Smooth muscle cell (in vitro differentiated cells): ENCODE results near the gene SDF4. TPM values are rescaled to one million over a fixed set of nuclear protein-coding genes. Genes with fewer than 3 reads are reported as not detected.
A peak's percentile ranks its signal among the peaks of the same experiment; 100 is the strongest.

Experiments
- DNase-seq: peaks from one replicate; lab custom pipeline; 2025; ENCODE audit not compliant: unreplicated experiment; lab: John Stamatoyannopoulos, UW
- H2AFZ ChIP-seq: fragments of 200-600 bp; sonication (generic); 2 replicates; pipeline ENCODE4 v1.6.0; 2016; ENCODE audit warnings: antibody characterized with exemption, low read depth, mild to moderate bottlenecking
- H3F3A ChIP-seq: fragments of 200-600 bp; sonication (generic); 2 replicates; pipeline ENCODE4 v1.6.0; 2017; ENCODE audit warnings: antibody characterized with exemption, low read depth
- H3K27ac ChIP-seq: fragments of 200-600 bp; sonication (generic); 2 replicates; pipeline ENCODE4 v1.5.1; 2016; ENCODE audit warnings: low read depth, mild to moderate bottlenecking
- H3K27me3 ChIP-seq: fragments of 200-600 bp; sonication (generic); 2 replicates; pipeline ENCODE4 v1.6.1; 2016; ENCODE audit warnings: low read depth, mild to moderate bottlenecking
- H3K36me3 ChIP-seq: fragments of 200-600 bp; sonication (generic); 2 replicates; pipeline ENCODE4 v1.5.1; 2016; ENCODE audit warnings: low read depth
- H3K4me1 ChIP-seq: fragments of 200-600 bp; sonication (generic); 2 replicates; pipeline ENCODE4 v1.5.1; 2016; ENCODE audit warnings: low read depth
- H3K4me2 ChIP-seq: fragments of 200-600 bp; sonication (generic); 2 replicates; pipeline ENCODE4 v1.6.0; 2016; ENCODE audit warnings: mild to moderate bottlenecking
- H3K4me3 ChIP-seq: fragments of 200-600 bp; sonication (generic); 2 replicates; pipeline ENCODE4 v1.5.1; 2016; ENCODE audit warnings: mild to moderate bottlenecking
- H3K79me2 ChIP-seq: fragments of 200-600 bp; sonication (generic); 2 replicates; pipeline ENCODE4 v1.6.0; 2016; ENCODE audit warnings: low read depth, mild to moderate bottlenecking
- H3K9ac ChIP-seq: fragments of 200-600 bp; sonication (generic); 2 replicates; pipeline ENCODE4 v1.6.0; 2016; ENCODE audit warnings: low read depth
- H3K9me3 ChIP-seq: fragments of 200-600 bp; sonication (generic); replicated peaks from 2 replicates; pipeline ENCODE4 v1.5.1; 2016; ENCODE audit warnings: low read depth
- H4K20me1 ChIP-seq: fragments of 200-600 bp; sonication (generic); 2 replicates; pipeline ENCODE4 v1.6.0; 2016; ENCODE audit warnings: low read depth
- WGBS: methylation state at CpG from one replicate; pipeline ENCODE4 v1.1.7; 2016; ENCODE audit warnings: low lambda C conversion rate; 5-methylcytosine and 5-hydroxymethylcytosine counted together
- polyA plus RNA-seq: library from polyadenylated mRNA; unstranded; fragments of >200 nt; fragmentation: Nextera tagmentation; extraction: Ambion mirVana; gene quantifications from 2 replicates; pipeline ENCODE4 v1.2.1, GENCODE V29; 2016
- total RNA-seq: library from RNA; depleted of rRNA; stranded (reverse); fragments of >200 nt; gene quantifications from 2 replicates; pipeline ENCODE4 v1.2.3, GENCODE V29; 2014
- TF ChIP-seq, protein P1 (sequence below): fragments of 200-600 bp; sonication (generic); IDR thresholded peaks from 2 replicates; pipeline ENCODE4 v1.5.1; 2017; ENCODE audit warnings: borderline replicate concordance, mild to moderate bottlenecking, antibody characterized with exemption; ENCODE audit not compliant: insufficient read depth, poor library complexity, severe bottlenecking

The SDF4 gene
- total and polyA plus RNA-seq, 2 experiments from 2014 or later, result 94.9 to 263 TPM

DNA sequence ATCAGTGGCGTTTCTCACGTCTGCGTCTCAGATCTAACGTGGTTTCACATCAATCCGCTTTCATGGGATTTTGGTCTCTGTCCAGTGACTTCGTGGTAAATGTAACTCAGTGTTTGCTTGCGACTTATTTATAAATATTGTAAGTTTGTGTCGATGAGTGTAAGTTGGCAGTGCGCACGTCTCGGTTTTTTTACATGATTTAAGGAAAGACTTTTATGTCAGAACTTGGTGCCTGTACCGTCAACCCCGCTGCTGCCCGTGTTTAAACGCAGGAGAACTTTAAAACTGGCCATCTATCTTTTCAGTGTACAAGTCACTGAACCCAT lies 1.7 kb upstream of the SDF4 start:
- Histone ChIP-seq H3K4me1 (peaks cover 7% of the 10 kb centered on the region), H2AFZ (no peak overlapping the region), H3K27ac (no peak overlapping the region), H3F3A (no peaks in the 10 kb centered on the region), H3K79me2 (peaks cover 38% of the 10 kb centered on the region), H3K4me2 (peak overlapping the region; percentile 54), H3K27me3 (no peaks in the 10 kb centered on the region), H3K4me3 (no peak overlapping the region), H3K36me3 (no peaks in the 10 kb centered on the region), H3K9me3 (no peaks in the 10 kb centered on the region), H3K9ac (no peak overlapping the region), H4K20me1 (peaks cover 22% of the 10 kb centered on the region)
- TF ChIP-seq, protein P1, sequence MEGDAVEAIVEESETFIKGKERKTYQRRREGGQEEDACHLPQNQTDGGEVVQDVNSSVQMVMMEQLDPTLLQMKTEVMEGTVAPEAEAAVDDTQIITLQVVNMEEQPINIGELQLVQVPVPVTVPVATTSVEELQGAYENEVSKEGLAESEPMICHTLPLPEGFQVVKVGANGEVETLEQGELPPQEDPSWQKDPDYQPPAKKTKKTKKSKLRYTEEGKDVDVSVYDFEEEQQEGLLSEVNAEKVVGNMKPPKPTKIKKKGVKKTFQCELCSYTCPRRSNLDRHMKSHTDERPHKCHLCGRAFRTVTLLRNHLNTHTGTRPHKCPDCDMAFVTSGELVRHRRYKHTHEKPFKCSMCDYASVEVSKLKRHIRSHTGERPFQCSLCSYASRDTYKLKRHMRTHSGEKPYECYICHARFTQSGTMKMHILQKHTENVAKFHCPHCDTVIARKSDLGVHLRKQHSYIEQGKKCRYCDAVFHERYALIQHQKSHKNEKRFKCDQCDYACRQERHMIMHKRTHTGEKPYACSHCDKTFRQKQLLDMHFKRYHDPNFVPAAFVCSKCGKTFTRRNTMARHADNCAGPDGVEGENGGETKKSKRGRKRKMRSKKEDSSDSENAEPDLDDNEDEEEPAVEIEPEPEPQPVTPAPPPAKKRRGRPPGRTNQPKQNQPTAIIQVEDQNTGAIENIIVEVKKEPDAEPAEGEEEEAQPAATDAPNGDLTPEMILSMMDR, result no peak
- WGBS, result 97% methylated on average over 15 of the region's 15 CpGs
- no peak for DNase-seq

DNA sequence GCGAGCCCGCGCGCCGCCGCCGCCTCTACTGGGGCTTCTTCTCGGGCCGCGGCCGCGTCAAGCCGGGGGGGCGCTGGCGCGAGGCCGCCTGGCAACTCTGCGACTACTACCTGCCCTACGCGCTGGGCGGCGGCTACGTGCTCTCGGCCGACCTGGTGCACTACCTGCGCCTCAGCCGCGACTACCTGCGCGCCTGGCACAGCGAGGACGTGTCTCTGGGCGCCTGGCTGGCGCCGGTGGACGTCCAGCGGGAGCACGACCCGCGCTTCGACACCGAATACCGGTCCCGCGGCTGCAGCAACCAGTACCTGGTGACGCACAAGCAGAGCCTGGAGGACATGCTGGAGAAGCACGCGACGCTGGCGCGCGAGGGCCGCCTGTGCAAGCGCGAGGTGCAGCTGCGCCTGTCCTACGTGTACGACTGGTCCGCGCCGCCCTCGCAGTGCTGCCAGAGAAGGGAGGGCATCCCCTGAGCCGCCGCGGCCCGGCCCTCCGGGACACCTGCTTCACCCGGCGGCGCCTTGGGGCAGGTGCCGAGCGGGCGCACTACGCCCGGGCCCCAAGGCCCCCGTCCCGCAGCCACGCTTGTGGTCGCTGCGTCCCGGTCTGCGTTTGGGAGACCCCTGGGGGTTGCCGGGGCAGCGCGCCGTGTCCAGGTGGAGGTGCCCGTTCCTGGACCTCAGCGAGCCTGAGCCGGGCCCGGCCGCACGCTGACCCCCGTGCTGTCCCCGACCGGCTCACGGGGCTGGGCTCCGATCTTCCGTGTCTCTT lies 1.2 kb upstream of the SDF4 start:
- no peak overlapping the region for H3K9ac ChIP-seq
- no peak overlapping the region for H2AFZ ChIP-seq
- DNase-seq, result no peak
- H3K4me2 ChIP-seq, result peak overlapping the region; percentile 54
- no peak overlapping the region for H3K27ac ChIP-seq
- H3K9me3 ChIP-seq, result no peaks in the 10 kb centered on the region
- H3K79me2 ChIP-seq, result peaks cover 44% of the 10 kb centered on the region
- no peaks in the 10 kb centered on the region for H3K36me3 ChIP-seq
- no peak overlapping the region for H3K4me3 ChIP-seq
- H3K27me3 ChIP-seq, result no peaks in the 10 kb centered on the region
- TF ChIP-seq, protein P1, result no peak
- peaks cover 7% of the 10 kb centered on the region for H3K4me1 ChIP-seq
- H3F3A ChIP-seq, result no peaks in the 10 kb centered on the region
- WGBS, result 96% methylated on average over 94 of the region's 98 CpGs
- peaks cover 26% of the 10 kb centered on the region for H4K20me1 ChIP-seq

DNA sequence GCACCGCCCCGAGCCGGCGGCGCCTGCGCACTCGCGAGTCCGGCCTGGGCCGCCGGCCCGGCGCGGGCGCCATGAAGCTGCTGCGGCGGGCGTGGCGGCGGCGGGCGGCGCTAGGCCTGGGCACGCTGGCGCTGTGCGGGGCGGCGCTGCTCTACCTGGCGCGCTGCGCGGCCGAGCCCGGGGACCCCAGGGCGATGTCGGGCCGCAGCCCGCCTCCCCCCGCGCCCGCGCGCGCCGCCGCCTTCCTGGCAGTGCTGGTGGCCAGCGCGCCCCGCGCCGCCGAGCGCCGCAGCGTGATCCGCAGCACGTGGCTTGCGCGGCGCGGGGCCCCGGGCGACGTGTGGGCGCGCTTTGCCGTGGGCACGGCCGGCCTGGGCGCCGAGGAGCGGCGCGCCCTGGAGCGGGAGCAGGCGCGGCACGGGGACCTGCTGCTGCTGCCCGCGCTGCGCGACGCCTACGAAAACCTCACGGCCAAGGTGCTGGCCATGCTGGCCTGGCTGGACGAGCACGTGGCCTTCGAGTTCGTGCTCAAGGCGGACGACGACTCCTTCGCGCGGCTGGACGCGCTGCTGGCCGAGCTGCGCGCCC lies 501 bp upstream of the SDF4 start, which contains the start of gene B3GALT6:
Gene B3GALT6, plus strand, starts transcription at position 30 of the 588 bp plus-strand sequence. Its CDS starts 42 bp downstream, at position 72.
- peaks cover 7% of the 10 kb centered on the region for H3K4me1 ChIP-seq
- H3K27me3 ChIP-seq, result no peaks in the 10 kb centered on the region
- H3K4me3 ChIP-seq, result peak within 1 kb of the TSS; percentile 99
- TF ChIP-seq, protein P1, result no peak
- no peaks in the 10 kb centered on the region for H3K9me3 ChIP-seq
- H2AFZ ChIP-seq, result peak within 1 kb of the TSS; percentile 51
- WGBS, result 26% methylated on average over 79 of the region's 100 CpGs
- peak within 1 kb of the TSS; percentile 80 for H3K27ac ChIP-seq
- no peak for DNase-seq
- peak within 1 kb of the TSS; percentile 87 for H3K4me2 ChIP-seq
- H3K79me2 ChIP-seq, result peaks cover 51% of the 10 kb centered on the region
- no peaks in the 10 kb centered on the region for H3F3A ChIP-seq
- peak within 1 kb of the TSS; percentile 95 for H3K9ac ChIP-seq
- H4K20me1 ChIP-seq, result peaks cover 31% of the 10 kb centered on the region
- H3K36me3 ChIP-seq, result no peaks in the 10 kb centered on the region
